ENCODE data around the gene PRDM16. TPM values are rescaled to one million over a fixed set of nuclear protein-coding genes. Genes with fewer than 3 reads are reported as not detected.

PRDM16 gene
- total RNA-seq, 1 donor from 2014 or later = 0.43 TPM

DNA sequence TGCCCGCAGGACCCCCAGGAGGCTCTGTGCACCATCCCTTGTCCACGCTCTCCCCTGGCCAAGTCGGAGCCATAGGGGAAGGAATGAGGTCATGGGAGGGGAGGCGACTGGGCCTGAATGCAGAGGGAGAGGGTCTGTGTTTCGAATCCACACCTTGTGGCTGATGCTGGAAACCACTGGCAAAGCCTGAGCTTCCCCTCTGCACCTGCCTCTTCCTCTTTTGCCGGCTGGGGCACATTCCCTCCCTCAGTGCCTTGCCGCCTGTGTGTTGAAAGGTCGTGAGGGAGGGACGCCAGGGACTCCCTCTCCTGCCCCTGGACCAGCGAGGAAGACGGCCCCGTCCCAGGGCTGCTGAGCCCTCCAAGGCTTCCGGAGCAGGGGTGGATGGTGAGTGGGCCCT lies 27.3 kb downstream of the PRDM16 start:
- no peak overlapping the region for H3K27ac Mint-ChIP-seq (ENCODE audit: unreplicated experiment)
- H3K9me3 ChIP-seq (ENCODE audit: insufficient read depth, low read depth, low read length) = no peaks in the 10 kb centered on the region
- DNase-seq (ENCODE audit: low read depth) (no peak), FAIRE-seq (no peak)
- no peak overlapping the region for H3K4me3 Mint-ChIP-seq (ENCODE audit: unreplicated experiment)
- no peaks in the 10 kb centered on the region for H3K4me1 ChIP-seq (ENCODE audit: insufficient read depth, low read length)
- H3K36me3 Mint-ChIP-seq (ENCODE audit: low read depth, unreplicated experiment) = no peaks in the 10 kb centered on the region
- H4K20me1 ChIP-seq (ENCODE audit: insufficient read depth, low read length) = peaks cover 72% of the 10 kb centered on the region
- H3K4me3 ChIP-seq (ENCODE audit: insufficient read depth, low read depth, low read length) = no peak overlapping the region
- H3K79me2 ChIP-seq (ENCODE audit: insufficient read depth, low read length) = peaks cover 36% of the 10 kb centered on the region
- H3K27me3 Mint-ChIP-seq (ENCODE audit: low read depth, unreplicated experiment) = peaks cover 52% of the 10 kb centered on the region
- no peaks in the 10 kb centered on the region for H3K36me3 ChIP-seq (ENCODE audit: insufficient read depth, low read length)
- no peak overlapping the region for H2AFZ ChIP-seq (ENCODE audit: low read depth, low read length)
- H3K9me3 Mint-ChIP-seq (ENCODE audit: unreplicated experiment) = no peaks in the 10 kb centered on the region
- TF ChIP-seq, protein P1, sequence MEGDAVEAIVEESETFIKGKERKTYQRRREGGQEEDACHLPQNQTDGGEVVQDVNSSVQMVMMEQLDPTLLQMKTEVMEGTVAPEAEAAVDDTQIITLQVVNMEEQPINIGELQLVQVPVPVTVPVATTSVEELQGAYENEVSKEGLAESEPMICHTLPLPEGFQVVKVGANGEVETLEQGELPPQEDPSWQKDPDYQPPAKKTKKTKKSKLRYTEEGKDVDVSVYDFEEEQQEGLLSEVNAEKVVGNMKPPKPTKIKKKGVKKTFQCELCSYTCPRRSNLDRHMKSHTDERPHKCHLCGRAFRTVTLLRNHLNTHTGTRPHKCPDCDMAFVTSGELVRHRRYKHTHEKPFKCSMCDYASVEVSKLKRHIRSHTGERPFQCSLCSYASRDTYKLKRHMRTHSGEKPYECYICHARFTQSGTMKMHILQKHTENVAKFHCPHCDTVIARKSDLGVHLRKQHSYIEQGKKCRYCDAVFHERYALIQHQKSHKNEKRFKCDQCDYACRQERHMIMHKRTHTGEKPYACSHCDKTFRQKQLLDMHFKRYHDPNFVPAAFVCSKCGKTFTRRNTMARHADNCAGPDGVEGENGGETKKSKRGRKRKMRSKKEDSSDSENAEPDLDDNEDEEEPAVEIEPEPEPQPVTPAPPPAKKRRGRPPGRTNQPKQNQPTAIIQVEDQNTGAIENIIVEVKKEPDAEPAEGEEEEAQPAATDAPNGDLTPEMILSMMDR (IDR thresholded peaks at IDR 0.05; ENCODE audit: insufficient read depth, low read depth, low read length) = no peak
- TF ChIP-seq EZH2 (IDR thresholded peaks at IDR 0.05; ENCODE audit: insufficient read depth, low read length) = no peak
- H3K4me2 ChIP-seq (ENCODE audit: low read length) = no peak overlapping the region
- H3K27ac ChIP-seq (ENCODE audit: low read depth, low read length) = no peak overlapping the region
- H3K9ac ChIP-seq (ENCODE audit: low read length) = no peak overlapping the region
- no peaks in the 10 kb centered on the region for H3K4me1 Mint-ChIP-seq (ENCODE audit: low read depth, unreplicated experiment)
- H3K27me3 ChIP-seq (ENCODE audit: insufficient read depth, low read length) = no peaks in the 10 kb centered on the region

DNA sequence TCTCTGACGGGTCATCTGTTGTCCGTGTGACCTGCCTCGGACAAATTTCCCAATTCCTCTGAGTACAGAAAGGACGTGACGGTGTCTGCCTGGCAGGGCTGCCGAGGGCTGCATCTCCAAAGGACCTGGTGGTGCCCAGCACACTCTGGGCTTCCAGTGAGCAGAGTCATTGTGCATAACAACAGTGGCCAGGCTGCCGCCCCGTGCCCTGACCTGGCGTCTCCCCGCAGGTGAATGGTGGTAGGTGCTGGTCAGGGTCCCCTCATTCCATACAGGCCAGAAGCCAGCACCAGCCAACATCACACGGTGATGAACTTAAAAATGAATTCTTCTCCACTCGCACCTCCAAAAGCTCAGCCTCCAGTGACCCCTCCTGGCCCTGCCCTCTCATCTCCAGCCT lies 28.2 kb downstream of the PRDM16 start:
- Histone ChIP-seq H3K27ac (ENCODE audit: low read depth, low read length) (no peak overlapping the region), H3K9ac (ENCODE audit: low read length) (no peak overlapping the region), H3K36me3 (ENCODE audit: insufficient read depth, low read length) (no peaks in the 10 kb centered on the region), H3K27me3 (ENCODE audit: insufficient read depth, low read length) (no peaks in the 10 kb centered on the region), H3K4me1 (ENCODE audit: insufficient read depth, low read length) (no peaks in the 10 kb centered on the region), H3K79me2 (ENCODE audit: insufficient read depth, low read length) (peaks cover 42% of the 10 kb centered on the region), H3K4me3 (ENCODE audit: insufficient read depth, low read depth, low read length) (no peak overlapping the region), H3K9me3 (ENCODE audit: insufficient read depth, low read depth, low read length) (no peaks in the 10 kb centered on the region), H3K4me2 (ENCODE audit: low read length) (no peak overlapping the region), H4K20me1 (ENCODE audit: insufficient read depth, low read length) (peaks cover 73% of the 10 kb centered on the region), H2AFZ (ENCODE audit: low read depth, low read length) (no peak overlapping the region)
- FAIRE-seq = no peak
- Mint-ChIP-seq H3K27ac (ENCODE audit: unreplicated experiment) (no peak overlapping the region), H3K4me3 (ENCODE audit: unreplicated experiment) (no peak overlapping the region), H3K36me3 (ENCODE audit: low read depth, unreplicated experiment) (no peaks in the 10 kb centered on the region), H3K4me1 (ENCODE audit: low read depth, unreplicated experiment) (no peaks in the 10 kb centered on the region), H3K27me3 (ENCODE audit: low read depth, unreplicated experiment) (peaks cover 51% of the 10 kb centered on the region), H3K9me3 (ENCODE audit: unreplicated experiment) (no peaks in the 10 kb centered on the region)
- no peak for DNase-seq (ENCODE audit: low read depth)
- no peak for TF ChIP-seq EZH2 (IDR thresholded peaks at IDR 0.05; ENCODE audit: insufficient read depth, low read length)
- TF ChIP-seq, protein P1 (IDR thresholded peaks at IDR 0.05; ENCODE audit: insufficient read depth, low read depth, low read length) = no peak

DNA sequence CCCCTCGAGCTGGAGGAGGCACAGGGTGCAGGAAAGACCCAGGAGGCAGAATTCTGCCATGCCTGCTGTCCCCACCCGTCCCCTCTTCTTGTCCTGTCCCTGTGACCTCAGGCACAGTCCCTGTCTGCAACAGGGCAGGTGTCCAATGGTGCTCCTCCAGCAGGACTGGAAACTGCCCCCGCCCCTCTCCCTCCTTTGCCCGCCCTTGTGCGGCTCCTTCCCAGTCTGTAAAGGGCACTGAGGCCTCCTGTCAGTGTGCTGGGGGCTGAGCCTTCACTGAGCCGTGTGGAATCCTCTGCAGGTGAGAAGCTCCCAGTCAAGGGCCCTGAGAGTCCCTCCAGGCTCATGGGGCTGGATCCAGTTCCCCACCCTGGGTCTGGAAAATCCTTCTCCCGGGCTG lies 28.9 kb downstream of the PRDM16 start:
- TF ChIP-seq, protein P1 (IDR thresholded peaks at IDR 0.05; ENCODE audit: insufficient read depth, low read depth, low read length) = no peak
- TF ChIP-seq EZH2 (IDR thresholded peaks at IDR 0.05; ENCODE audit: insufficient read depth, low read length) = no peak
- H3K27me3 Mint-ChIP-seq (ENCODE audit: low read depth, unreplicated experiment) = peaks cover 50% of the 10 kb centered on the region
- Histone ChIP-seq H3K79me2 (ENCODE audit: insufficient read depth, low read length) (peaks cover 39% of the 10 kb centered on the region), H3K27me3 (ENCODE audit: insufficient read depth, low read length) (no peaks in the 10 kb centered on the region), H3K36me3 (ENCODE audit: insufficient read depth, low read length) (no peaks in the 10 kb centered on the region), H3K4me3 (ENCODE audit: insufficient read depth, low read depth, low read length) (no peak overlapping the region), H3K9ac (ENCODE audit: low read length) (no peak overlapping the region), H3K4me2 (ENCODE audit: low read length) (no peak overlapping the region), H3K4me1 (ENCODE audit: insufficient read depth, low read length) (no peaks in the 10 kb centered on the region), H2AFZ (ENCODE audit: low read depth, low read length) (no peak overlapping the region), H3K27ac (ENCODE audit: low read depth, low read length) (no peak overlapping the region), H3K9me3 (ENCODE audit: insufficient read depth, low read depth, low read length) (no peaks in the 10 kb centered on the region), H4K20me1 (ENCODE audit: insufficient read depth, low read length) (peaks cover 72% of the 10 kb centered on the region)
- no peak for DNase-seq (ENCODE audit: low read depth)
- no peaks in the 10 kb centered on the region for H3K36me3 Mint-ChIP-seq (ENCODE audit: low read depth, unreplicated experiment)
- no peaks in the 10 kb centered on the region for H3K9me3 Mint-ChIP-seq (ENCODE audit: unreplicated experiment)
- H3K27ac Mint-ChIP-seq (ENCODE audit: unreplicated experiment) = no peak overlapping the region
- no peak for FAIRE-seq
- H3K4me1 Mint-ChIP-seq (ENCODE audit: low read depth, unreplicated experiment) = no peaks in the 10 kb centered on the region
- no peak overlapping the region for H3K4me3 Mint-ChIP-seq (ENCODE audit: unreplicated experiment)

Data from astrocyte (in vitro differentiated cells and primary cell).